Stimulated activated CD8-positive, alpha-beta memory T cell treated with anti-CD3 and anti-CD28 coated beads, Interleukin-7, amount 100 ng/mL, for 1 hour (primary cell): ENCODE results near the gene SLC27A2.
"Not testable (repeated sequence)": the region's sequence is repeated elsewhere in the genome, so short reads cannot be mapped to it uniquely, and the experiment has no call there.

Experiments used
- DNase-seq, 2 donors: peaks; one replicate each; pipeline ENCODE4 v3.0.0-alpha.2; 2020; ENCODE audit warnings: low read depth in 2 of 2

The SLC27A2 gene

DNA sequence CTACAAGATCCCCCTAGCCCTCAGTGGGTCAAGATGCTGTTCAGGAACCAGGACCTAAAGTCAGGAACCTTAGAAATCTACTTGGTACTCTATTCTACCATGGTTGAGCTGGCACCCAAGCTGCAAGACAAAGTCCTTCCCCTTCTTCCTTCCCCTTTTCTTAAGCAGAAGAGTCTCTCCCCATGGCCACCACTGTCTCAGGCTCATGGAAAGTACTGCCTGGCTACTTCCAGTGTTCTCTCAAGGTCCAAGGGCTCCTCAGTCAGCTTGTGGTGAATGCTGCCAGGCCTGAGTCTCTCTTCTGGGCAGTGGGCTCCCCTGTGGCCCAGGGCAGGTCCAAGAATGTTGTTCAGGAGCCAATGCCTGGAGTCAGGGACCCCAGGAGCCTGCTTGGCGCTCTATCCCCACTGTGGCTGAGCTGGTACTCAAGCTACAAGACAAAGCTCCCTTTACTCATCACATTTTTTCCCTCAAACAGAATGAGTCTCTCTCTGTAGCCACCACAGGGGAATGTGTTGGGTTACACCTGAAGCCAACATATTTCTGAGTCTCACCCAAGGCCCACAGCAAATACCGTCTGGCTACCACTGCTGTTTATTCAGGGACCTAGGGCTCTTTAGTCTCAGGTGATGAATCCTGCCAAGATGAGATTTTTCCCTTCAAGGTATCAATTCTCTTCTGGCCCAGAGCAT, 18.1 kb upstream of the SLC27A2 start:
- DNase-seq, result no peak

GRCh38 chr15:50164458-50164857, 17.5 kb upstream of the SLC27A2 start:
- DNase-seq, result no peak

- DNase-seq, result no peak
These were observed 15.8 kb upstream of the SLC27A2 start for GRCh38 chr15:50166216-50166615.

DNA sequence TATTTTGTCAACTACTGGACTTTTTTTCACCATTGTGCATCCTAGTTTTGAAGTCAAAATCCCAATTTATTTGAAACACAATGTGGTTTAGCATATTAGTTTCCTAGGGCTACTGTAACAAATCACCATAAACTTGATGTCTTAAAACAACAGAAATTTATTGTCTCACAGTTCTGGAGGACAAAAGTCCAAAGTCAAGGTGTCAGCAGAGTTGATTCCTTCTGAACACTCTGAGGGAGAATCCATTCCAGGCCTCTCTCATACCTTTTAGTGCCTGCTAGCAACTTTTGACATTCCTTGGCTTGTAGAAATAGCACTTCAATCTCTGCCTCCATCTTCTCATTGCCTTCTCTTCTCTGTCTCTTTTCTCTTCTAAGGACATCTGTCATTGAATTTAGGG, 14.9 kb upstream of the SLC27A2 start:
- DNase-seq, result no peak

DNA sequence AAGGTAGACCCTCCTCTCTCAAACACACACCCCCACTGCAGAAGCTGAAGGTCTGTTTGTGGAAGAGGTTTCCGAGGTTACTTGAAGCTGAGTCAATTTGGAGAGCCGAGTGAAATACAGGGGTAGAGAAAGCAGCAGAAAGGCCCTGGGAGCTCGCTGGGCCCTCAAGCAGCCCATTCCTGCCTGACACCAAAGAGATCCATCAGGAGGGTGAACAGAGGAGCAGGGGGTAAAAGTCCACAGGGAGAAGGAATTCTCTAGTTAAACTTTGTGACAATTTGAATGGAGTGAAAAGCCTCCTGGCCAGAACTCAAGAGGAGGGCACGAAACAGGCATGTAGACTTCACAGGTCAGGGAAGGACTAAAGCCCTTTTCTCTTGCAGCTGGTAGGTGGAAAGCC, 13.6 kb upstream of the SLC27A2 start:
- no peak for DNase-seq

DNA sequence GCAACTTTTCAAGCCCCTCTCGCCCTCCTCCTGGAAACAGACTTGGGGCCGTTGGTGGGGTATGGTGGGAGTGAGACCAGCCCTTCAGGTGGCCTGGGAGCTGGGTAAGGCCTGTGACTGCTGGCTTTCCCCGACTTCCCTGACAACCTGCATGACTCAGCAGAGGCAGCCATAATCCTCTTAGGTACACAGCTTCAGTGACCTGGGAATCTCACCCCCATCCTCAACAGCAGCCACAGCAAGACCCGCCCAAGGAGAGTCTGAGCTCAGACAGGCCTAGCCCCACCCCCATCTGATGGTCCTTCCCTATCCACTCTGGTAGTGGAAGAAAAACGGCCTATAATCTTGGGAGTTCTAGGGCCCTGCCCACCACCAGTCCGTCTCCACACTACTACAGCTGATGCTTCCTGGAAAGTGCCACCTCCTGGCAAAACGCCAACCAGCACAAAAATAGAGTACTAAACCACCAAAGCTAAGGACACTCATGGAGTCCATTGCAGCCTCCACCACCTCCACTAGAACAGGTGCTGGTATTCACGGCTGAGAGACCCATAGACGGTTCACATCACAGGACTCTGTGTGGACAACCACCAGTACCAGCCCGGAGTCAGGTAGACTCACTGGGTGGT, 13.1 kb upstream of the SLC27A2 start:
- DNase-seq, result no peak

DNA sequence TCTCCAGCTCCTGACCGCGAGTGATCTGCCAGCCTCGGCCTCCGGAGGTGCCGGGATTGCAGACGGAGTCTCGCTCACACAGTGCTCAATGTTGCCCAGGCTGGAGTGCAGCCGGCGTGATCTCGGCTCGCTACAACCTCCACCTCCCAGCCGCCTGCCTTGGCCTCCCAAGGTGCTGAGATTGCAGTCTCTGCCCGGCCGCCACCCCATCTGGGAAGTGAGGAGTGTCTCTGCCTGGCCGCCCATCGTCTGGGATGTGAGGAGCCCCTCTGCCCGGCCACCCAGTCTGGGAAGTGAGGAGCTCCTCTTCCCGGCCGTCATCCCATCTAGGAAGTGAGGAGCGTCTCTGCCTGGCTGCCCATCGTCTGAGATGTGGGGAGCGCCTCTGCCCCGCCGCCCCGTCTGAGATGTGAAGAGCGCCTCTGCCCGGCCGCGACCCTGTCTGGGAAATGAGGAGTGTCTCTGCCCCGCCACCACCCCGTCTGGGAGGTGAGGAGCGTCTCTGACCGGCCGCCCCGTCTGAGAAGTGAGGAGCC, 9.6 kb upstream of the SLC27A2 start:
- not testable (repeated sequence) for DNase-seq

- DNase-seq, result no peak
These were observed 5.1 kb upstream of the SLC27A2 start for GRCh38 chr15:50176869-50177268.

- no peak for DNase-seq
These were observed 1.9 kb upstream of the SLC27A2 start for GRCh38 chr15:50180091-50180490.

GRCh38 chr15:50180582-50180981, 1.4 kb upstream of the SLC27A2 start:
- no peak for DNase-seq

- no peak for DNase-seq
These were observed 611 bp upstream of the SLC27A2 start for GRCh38 chr15:50181201-50181968.

DNA sequence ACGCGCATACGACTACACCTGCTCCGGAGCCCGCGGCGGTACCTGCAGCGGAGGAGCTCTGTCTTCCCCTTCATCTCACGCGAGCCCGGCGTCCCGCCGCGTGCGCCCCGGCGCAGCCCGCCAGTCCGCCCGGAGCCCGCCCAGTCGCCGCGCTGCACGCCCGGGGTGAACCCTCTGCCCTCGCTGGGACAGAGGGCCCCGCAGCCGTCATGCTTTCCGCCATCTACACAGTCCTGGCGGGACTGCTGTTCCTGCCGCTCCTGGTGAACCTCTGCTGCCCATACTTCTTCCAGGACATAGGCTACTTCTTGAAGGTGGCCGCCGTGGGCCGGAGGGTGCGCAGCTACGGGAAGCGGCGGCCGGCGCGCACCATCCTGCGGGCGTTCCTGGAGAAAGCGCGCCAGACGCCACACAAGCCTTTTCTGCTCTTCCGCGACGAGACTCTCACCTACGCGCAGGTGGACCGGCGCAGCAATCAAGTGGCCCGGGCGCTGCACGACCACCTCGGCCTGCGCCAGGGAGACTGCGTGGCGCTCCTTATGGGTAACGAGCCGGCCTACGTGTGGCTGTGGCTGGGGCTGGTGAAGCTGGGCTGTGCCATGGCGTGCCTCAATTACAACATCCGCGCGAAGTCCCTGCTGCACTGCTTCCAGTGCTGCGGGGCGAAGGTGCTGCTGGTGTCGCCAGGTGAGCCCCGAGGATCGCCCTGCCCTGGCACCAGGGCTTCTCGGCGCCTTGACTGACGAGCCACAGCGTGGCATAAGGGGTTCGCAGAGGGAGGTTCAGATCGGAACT, 420 bp downstream of the SLC27A2 start:
- no peak for DNase-seq

- no peak for DNase-seq
These were observed 1.3 kb downstream of the SLC27A2 start for GRCh38 chr15:50183112-50183794.

DNA sequence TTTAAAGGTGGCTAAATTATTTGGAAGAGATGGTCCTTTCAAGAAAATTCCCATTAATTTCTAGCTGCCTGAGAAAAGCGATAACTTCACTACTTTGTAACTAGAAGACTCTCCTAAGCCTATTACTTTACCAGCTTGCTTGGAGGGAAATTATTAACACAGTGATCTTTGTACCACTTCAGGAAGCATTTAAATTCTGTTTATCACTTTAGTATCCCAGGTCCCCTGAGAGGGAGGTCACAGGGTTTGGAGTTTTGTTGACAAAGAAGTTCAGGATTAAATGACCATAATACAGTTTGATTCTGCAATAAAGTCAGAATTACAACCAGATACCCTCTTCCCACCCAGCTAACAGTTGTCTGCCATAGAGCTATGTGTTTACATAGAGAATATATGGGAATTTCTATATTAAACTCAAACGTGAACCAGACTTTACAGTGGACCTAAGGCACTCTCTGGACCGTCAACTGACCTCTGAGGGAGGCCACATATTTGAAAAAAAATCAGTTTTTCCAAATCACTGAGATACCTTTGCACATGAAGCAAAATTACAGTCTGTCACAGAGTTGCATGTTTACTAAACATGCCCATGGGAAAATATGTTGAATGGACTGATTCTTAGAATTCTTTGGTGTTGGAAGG, 3.0 kb downstream of the SLC27A2 start:
- no peak for DNase-seq

GRCh38 chr15:50186090-50186489, 4.1 kb downstream of the SLC27A2 start:
- no peak for DNase-seq

DNA sequence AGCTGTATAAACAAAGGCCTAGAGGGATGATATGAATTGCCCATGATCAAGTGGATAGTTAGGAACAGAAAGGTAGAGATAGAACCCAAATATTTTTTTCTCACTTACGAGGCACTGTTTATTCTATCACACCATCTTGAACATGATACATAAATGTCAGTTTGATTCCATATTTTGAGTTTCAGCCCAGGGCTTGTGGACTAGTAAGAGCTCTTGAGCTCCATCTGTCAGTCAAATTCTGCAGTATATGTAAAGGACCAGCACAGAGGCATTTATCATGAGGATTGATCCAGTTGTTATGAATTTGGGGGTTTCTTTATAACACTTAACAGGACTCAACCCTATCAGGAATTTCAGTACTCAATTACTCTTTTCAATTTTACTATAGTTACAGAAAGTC, 4.8 kb downstream of the SLC27A2 start:
- DNase-seq, result no peak

- DNase-seq, result no peak
These were observed 5.5 kb downstream of the SLC27A2 start for GRCh38 chr15:50187525-50187924.

DNA sequence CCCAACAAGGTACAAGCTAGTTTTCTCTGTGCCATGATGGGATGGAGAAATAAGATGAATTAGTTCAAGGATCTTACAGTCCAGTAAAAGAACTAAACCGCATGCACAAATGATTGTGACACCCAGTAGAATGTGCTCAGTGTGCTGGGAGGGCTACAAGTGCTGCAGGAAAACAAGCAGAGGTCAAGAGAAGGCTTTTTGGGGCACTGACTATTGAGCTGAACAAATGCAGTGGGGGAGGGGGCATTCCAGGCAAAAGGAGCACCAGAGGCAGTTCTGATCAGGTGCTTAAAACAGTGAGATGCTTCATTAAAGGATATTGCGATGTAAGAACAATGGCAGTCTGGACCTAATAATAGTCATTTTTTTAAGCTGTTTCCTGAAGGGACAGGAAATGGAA, 6.0 kb downstream of the SLC27A2 start:
- DNase-seq, result no peak

- not testable (repeated sequence) for DNase-seq
These were observed 6.8 kb downstream of the SLC27A2 start for GRCh38 chr15:50188793-50189192.

DNA sequence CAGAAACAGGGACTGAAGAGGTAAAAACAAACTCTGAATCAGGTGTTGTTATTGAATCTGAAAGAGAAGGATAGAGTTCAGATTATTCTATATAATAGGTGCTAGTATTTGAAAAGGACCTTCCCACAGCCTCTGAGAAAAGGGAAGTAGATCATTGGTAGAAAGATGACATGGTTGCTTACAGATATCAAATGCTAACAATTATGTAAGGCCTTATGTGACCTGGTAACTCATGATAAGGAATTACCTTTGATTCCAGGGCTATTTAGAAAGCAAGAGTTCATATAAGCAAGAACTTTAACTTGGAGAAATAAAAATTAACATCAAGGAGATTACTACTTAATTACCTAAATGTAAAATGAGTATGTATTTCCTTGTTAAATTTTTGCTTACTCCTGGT, 7.6 kb downstream of the SLC27A2 start:
- no peak for DNase-seq

- no peak for DNase-seq
These were observed 8.2 kb downstream of the SLC27A2 start for GRCh38 chr15:50190166-50190570.
